Progenitor cell of endocrine pancreas (in vitro differentiated cells): ENCODE data around the gene TJP3. TPM values are rescaled to one million over a fixed set of nuclear protein-coding genes. Genes with fewer than 3 reads are reported as not detected.

Experiments used
- DNase-seq: peaks from one replicate; pipeline ENCODE4 v3.0.0; 2021; ENCODE audit warnings: low spot score; ENCODE audit not compliant: unreplicated experiment
- H3K27ac Mint-ChIP-seq: 2 replicates; pipeline ENCODE4 v1.8.0; 2021; ENCODE audit warnings: mild to moderate bottlenecking, moderate library complexity, mixed read lengths
- H3K27me3 Mint-ChIP-seq: 2 replicates; pipeline ENCODE4 v1.8.0; 2021; ENCODE audit warnings: mixed read lengths
- H3K36me3 Mint-ChIP-seq: 2 replicates; pipeline ENCODE4 v1.8.0; 2022; ENCODE audit warnings: mixed read lengths; ENCODE audit not compliant: insufficient read depth
- H3K4me1 Mint-ChIP-seq: 2 replicates; pipeline ENCODE4 v1.8.0; 2021; ENCODE audit warnings: low read depth, mixed read lengths
- H3K4me3 Mint-ChIP-seq: 2 replicates; pipeline ENCODE4 v1.8.0; 2021; ENCODE audit warnings: low read depth, mild to moderate bottlenecking, moderate library complexity, mixed read lengths
- H3K9me3 Mint-ChIP-seq: 2 replicates; pipeline ENCODE4 v1.8.0; 2021; ENCODE audit warnings: low read depth, mixed read lengths
- total RNA-seq: library from RNA; stranded (reverse); gene quantifications from 2 replicates; pipeline ENCODE4 v1.2.1, GENCODE V29; 2021
- TF ChIP-seq, protein P1 (sequence below): fragments of 200-600 bp; sonication (generic); IDR thresholded peaks from one replicate; pipeline ENCODE4 v1.5.0; 2021; ENCODE audit warnings: antibody characterized with exemption, mild to moderate bottlenecking; ENCODE audit not compliant: unreplicated experiment

Gene TJP3
- total RNA-seq, 1 donor from 2014 or later = 40.7 TPM

DNA sequence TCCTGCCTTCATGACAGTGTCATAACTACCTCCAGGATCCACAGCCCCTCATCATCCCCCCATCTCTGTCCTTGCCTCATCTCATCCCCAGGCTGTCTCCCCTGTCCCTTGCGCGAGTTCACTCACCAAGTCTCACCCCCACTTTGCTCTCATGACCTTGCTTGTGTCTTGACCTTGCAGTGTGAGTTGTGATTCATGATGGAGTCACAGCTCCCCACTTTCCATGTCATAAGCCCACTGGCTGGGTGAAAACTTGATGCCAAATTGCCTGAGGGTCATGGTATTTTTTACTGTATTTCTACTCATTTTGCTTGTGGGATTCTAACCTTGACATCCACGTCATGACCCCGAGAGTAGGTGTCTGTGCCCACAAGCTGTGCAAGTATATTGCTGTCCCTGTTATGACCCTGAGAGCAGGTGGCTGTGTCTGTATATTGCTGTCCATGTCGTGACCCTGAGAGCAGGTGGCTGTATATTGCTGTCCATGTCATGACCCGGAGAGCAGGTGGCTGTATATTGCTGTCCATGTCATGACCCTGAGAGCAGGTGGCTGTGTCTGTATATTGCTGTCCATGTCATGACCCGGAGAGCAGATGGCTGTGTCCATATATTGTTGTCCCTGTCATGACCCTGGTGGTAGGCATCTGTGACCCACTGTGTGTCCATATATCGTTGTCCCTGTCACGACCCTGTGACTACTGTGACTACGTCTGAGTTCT, 29.5 kb downstream of the TJP3 start:
- no peak for DNase-seq
- Mint-ChIP-seq H3K27ac (no peak overlapping the region), H3K4me1 (no peaks in the 10 kb centered on the region), H3K36me3 (peaks cover 5% of the 10 kb centered on the region), H3K27me3 (no peaks in the 10 kb centered on the region), H3K4me3 (no peak overlapping the region), H3K9me3 (no peaks in the 10 kb centered on the region)
- TF ChIP-seq, protein P1, sequence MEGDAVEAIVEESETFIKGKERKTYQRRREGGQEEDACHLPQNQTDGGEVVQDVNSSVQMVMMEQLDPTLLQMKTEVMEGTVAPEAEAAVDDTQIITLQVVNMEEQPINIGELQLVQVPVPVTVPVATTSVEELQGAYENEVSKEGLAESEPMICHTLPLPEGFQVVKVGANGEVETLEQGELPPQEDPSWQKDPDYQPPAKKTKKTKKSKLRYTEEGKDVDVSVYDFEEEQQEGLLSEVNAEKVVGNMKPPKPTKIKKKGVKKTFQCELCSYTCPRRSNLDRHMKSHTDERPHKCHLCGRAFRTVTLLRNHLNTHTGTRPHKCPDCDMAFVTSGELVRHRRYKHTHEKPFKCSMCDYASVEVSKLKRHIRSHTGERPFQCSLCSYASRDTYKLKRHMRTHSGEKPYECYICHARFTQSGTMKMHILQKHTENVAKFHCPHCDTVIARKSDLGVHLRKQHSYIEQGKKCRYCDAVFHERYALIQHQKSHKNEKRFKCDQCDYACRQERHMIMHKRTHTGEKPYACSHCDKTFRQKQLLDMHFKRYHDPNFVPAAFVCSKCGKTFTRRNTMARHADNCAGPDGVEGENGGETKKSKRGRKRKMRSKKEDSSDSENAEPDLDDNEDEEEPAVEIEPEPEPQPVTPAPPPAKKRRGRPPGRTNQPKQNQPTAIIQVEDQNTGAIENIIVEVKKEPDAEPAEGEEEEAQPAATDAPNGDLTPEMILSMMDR = no peak

DNA sequence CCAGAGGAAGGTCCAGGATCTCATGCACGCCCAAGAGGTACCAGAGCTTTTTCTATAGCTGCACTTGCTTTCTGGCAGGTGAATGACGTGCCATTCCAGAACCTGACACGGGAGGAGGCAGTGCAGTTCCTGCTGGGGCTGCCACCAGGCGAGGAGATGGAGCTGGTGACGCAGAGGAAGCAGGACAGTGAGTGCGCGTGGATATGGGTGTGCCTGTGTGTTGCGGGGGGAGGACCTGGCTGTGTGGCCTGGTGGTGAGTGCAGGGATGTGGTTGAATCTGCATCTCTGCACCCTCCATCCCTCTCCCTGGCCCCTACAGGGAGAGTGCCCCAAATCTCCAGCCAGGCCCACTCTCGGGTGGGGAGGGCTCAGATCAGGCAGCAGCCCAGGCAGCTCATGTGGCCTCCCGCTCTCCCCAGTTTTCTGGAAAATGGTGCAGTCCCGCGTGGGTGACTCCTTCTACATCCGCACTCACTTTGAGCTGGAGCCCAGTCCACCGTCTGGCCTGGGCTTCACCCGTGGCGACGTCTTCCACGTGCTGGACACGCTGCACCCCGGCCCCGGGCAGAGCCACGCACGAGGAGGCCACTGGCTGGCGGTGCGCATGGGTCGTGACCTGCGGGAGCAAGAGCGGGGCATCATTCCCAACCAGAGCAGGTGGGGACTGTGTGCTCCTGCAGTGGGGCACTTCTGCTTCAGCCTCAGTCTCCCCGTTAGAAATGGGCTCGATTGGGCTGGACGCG, 30.5 kb downstream of the TJP3 start:
- H3K9me3 Mint-ChIP-seq = no peaks in the 10 kb centered on the region
- no peak overlapping the region for H3K27ac Mint-ChIP-seq
- H3K36me3 Mint-ChIP-seq = peaks cover 5% of the 10 kb centered on the region
- H3K4me3 Mint-ChIP-seq = no peak overlapping the region
- no peak for DNase-seq
- no peaks in the 10 kb centered on the region for H3K27me3 Mint-ChIP-seq
- H3K4me1 Mint-ChIP-seq = no peaks in the 10 kb centered on the region
- TF ChIP-seq, protein P1 = no peak

- H3K36me3 Mint-ChIP-seq = peaks cover 5% of the 10 kb centered on the region
- H3K27me3 Mint-ChIP-seq = no peaks in the 10 kb centered on the region
- no peak overlapping the region for H3K4me3 Mint-ChIP-seq
- no peaks in the 10 kb centered on the region for H3K9me3 Mint-ChIP-seq
- H3K27ac Mint-ChIP-seq = no peak overlapping the region
- no peak for DNase-seq
- H3K4me1 Mint-ChIP-seq = peaks cover 3% of the 10 kb centered on the region
- TF ChIP-seq, protein P1 = no peak
Measured at GRCh38 chr19:3740431-3740830, 32.2 kb downstream of the TJP3 start.

- Mint-ChIP-seq H3K9me3 (no peaks in the 10 kb centered on the region), H3K36me3 (no peaks in the 10 kb centered on the region), H3K4me1 (peaks cover 3% of the 10 kb centered on the region), H3K4me3 (no peak overlapping the region), H3K27me3 (no peaks in the 10 kb centered on the region), H3K27ac (no peak overlapping the region)
- TF ChIP-seq, protein P1 = no peak
- no peak for DNase-seq
Measured at GRCh38 chr19:3743486-3743885, 35.3 kb downstream of the TJP3 start.

DNA sequence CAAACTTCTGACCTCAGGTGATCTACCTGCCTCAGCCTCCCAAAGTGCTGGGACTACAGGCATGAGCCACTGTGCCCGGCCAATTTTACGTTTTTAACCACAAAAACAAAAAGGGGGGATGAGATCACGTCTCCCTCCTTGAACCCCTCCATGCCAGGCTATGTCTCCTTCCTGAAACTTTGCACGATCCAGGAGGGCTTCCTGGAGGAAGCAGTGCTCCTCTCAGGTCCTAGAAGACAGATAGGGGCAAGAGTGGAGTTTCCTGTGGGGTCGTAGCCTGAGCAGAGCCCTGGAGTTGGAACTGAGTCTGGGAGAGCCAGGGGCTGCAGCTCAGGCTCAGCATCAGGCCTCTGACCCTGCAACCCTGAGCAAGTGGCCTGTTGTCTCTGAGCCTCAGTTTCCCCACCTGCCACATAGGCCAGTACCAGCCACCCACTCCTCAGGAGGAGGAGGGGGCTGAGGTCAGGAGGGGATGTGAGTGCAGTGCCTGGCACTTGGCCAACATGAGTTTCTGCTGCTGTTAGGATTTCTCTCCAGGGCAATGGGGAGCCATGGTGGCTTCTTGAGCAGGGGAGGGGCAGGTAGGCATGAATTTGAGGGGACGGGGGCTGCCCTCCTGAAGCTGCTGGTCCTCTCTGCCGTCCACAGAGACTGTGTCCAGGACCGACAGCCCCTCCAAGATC, 37.3 kb downstream of the TJP3 start:
- DNase-seq = no peak
- H3K27me3 Mint-ChIP-seq = no peaks in the 10 kb centered on the region
- no peak overlapping the region for H3K4me3 Mint-ChIP-seq
- H3K27ac Mint-ChIP-seq = no peak overlapping the region
- H3K4me1 Mint-ChIP-seq = peaks cover 3% of the 10 kb centered on the region
- H3K36me3 Mint-ChIP-seq = peaks cover 5% of the 10 kb centered on the region
- TF ChIP-seq, protein P1 = no peak
- H3K9me3 Mint-ChIP-seq = no peaks in the 10 kb centered on the region
